ENCODE data around the gene KIAA0930.

Gene KIAA0930

DNA sequence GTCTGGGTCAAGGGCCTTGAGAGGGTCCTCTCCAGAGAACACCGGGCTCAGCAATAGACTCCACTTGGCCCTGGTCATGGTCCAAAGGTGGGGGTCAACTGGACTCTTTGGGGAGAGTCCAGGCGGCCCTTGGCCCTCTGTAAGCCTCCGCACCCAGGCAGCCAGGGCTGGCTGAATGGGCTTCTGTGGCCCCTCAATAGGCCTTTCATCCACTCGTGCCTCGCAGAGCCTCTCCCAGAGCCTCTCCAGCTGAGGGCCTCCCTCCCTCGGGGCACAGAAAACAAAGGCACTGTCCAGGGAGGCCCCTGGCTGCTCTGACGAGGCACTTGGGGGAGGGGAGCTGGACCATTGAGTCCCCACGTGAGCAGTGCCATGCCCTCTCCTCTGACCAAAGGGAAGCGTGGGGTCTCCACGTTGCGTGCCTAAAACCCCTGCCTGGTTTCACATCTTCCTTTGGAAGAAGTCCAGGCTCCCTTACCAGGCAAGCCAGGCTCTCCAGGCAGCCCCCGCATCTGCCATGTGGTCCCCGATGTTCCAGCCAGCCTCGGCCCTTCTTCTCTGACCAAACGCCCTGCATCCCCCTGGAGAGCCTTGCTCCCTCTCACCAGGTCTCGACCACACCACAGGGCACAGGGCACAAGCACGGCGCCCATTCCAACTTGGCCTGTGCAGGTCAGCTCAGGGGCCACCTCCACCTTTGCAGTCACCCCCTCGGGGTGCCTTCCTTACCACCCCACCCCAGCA is 15.5 kb downstream of the KIAA0930 start:
- H3K4me1 ChIP-seq (ENCODE audit: control insufficient read depth, insufficient read depth, low read depth, low read length) = peaks cover 8% of the 10 kb centered on the region
- no peak overlapping the region for H3K4me3 ChIP-seq (ENCODE audit: insufficient read depth in 1 of 2, low read depth in 1 of 2, low read length in 2 of 2)
- H3K27ac ChIP-seq (ENCODE audit: low read length, poor library complexity, severe bottlenecking) = no peak overlapping the region
- peaks cover 0 to 21% of the 10 kb centered on the region in 2 experiments for H3K36me3 ChIP-seq (ENCODE audit: control insufficient read depth in 1 of 2, insufficient read depth in 2 of 2, low read depth in 1 of 2, low read length in 2 of 2)
- DNase-seq = no peak
- no peak overlapping the region for H2BK120ac ChIP-seq (ENCODE audit: low read depth, low read length)
- H3K23ac ChIP-seq (ENCODE audit: low read length in 2 of 2) = peak overlapping the region in 1 of 2 experiments; percentile 24
- no peak overlapping the region for H2AK5ac ChIP-seq (ENCODE audit: low read length, severe bottlenecking)
- H2BK15ac ChIP-seq (ENCODE audit: low read depth, poor library complexity, severe bottlenecking) = no peak overlapping the region
- 91% methylated on average over 19 of the region's 19 CpGs for WGBS
- H3K4me2 ChIP-seq (ENCODE audit: low read length, poor library complexity, severe bottlenecking) = no peak overlapping the region
- H4K91ac ChIP-seq (ENCODE audit: low read length) = no peak overlapping the region
- peak overlapping the region in 1 of 2 experiments; percentile 55 for H3K14ac ChIP-seq (ENCODE audit: low read length in 2 of 2)
- H3K4ac ChIP-seq (ENCODE audit: low read depth in 1 of 2, low read length in 2 of 2) = no peak overlapping the region
- H2BK5ac ChIP-seq (ENCODE audit: low read depth, low read length, poor library complexity, severe bottlenecking) = no peak overlapping the region
- H3K27me3 ChIP-seq (ENCODE audit: control insufficient read depth in 1 of 2, insufficient read depth in 1 of 2, low read length in 2 of 2) = no peaks in the 10 kb centered on the region
- H2AFZ ChIP-seq (ENCODE audit: low read depth, low read length) = no peak overlapping the region
- H4K8ac ChIP-seq (ENCODE audit: low read length) = no peak overlapping the region
- peak overlapping the region in 1 of 2 experiments; percentile 34 for H2BK12ac ChIP-seq (ENCODE audit: low read length in 2 of 2)
- no peaks in the 10 kb centered on the region for H3K9me3 ChIP-seq (ENCODE audit: control insufficient read depth, low read length)
- no peak overlapping the region for H3K9ac ChIP-seq (ENCODE audit: low read length)
- peaks cover 48% of the 10 kb centered on the region for H3K79me1 ChIP-seq (replicated peaks; ENCODE audit: low read length, poor library complexity, severe bottlenecking)
- peak overlapping the region in 1 of 2 experiments; percentile 49 for H3K18ac ChIP-seq (ENCODE audit: low read depth in 1 of 2, low read length in 2 of 2)

- Histone ChIP-seq H3K4me3 (ENCODE audit: insufficient read depth in 1 of 2, low read depth in 1 of 2, low read length in 2 of 2) (no peak overlapping the region), H4K8ac (ENCODE audit: low read length) (peak overlapping the region; percentile 6), H2BK5ac (ENCODE audit: low read depth, low read length, poor library complexity, severe bottlenecking) (no peak overlapping the region), H2BK120ac (ENCODE audit: low read depth, low read length) (no peak overlapping the region), H3K4ac (ENCODE audit: low read depth in 1 of 2, low read length in 2 of 2) (no peak overlapping the region), H3K9me3 (ENCODE audit: control insufficient read depth, low read length) (no peaks in the 10 kb centered on the region), H3K4me1 (ENCODE audit: control insufficient read depth, insufficient read depth, low read depth, low read length) (peaks cover 7% of the 10 kb centered on the region), H3K9ac (ENCODE audit: low read length) (no peak overlapping the region), H2BK15ac (ENCODE audit: low read depth, poor library complexity, severe bottlenecking) (no peak overlapping the region), H4K91ac (ENCODE audit: low read length) (no peak overlapping the region), H3K36me3 (ENCODE audit: control insufficient read depth in 1 of 2, insufficient read depth in 2 of 2, low read depth in 1 of 2, low read length in 2 of 2) (peaks cover 0 to 21% of the 10 kb centered on the region in 2 experiments), H3K18ac (ENCODE audit: low read depth in 1 of 2, low read length in 2 of 2) (no peak overlapping the region), H3K23ac (ENCODE audit: low read length in 2 of 2) (no peak overlapping the region), H3K27me3 (ENCODE audit: control insufficient read depth in 1 of 2, insufficient read depth in 1 of 2, low read length in 2 of 2) (no peaks in the 10 kb centered on the region), H2AFZ (ENCODE audit: low read depth, low read length) (no peak overlapping the region), H3K79me1 (replicated peaks; ENCODE audit: low read length, poor library complexity, severe bottlenecking) (peaks cover 45% of the 10 kb centered on the region), H3K14ac (ENCODE audit: low read length in 2 of 2) (peak overlapping the region in 1 of 2 experiments; percentile 0), H3K27ac (ENCODE audit: low read length, poor library complexity, severe bottlenecking) (no peak overlapping the region), H3K4me2 (ENCODE audit: low read length, poor library complexity, severe bottlenecking) (no peak overlapping the region), H2BK12ac (ENCODE audit: low read length in 2 of 2) (no peak overlapping the region), H2AK5ac (ENCODE audit: low read length, severe bottlenecking) (no peak overlapping the region)
- DNase-seq = no peak
- WGBS = 77% methylated on average over 11 of the region's 11 CpGs
Observed at GRCh38 chr22:45224331-45224730, 16.4 kb downstream of the KIAA0930 start.

DNA sequence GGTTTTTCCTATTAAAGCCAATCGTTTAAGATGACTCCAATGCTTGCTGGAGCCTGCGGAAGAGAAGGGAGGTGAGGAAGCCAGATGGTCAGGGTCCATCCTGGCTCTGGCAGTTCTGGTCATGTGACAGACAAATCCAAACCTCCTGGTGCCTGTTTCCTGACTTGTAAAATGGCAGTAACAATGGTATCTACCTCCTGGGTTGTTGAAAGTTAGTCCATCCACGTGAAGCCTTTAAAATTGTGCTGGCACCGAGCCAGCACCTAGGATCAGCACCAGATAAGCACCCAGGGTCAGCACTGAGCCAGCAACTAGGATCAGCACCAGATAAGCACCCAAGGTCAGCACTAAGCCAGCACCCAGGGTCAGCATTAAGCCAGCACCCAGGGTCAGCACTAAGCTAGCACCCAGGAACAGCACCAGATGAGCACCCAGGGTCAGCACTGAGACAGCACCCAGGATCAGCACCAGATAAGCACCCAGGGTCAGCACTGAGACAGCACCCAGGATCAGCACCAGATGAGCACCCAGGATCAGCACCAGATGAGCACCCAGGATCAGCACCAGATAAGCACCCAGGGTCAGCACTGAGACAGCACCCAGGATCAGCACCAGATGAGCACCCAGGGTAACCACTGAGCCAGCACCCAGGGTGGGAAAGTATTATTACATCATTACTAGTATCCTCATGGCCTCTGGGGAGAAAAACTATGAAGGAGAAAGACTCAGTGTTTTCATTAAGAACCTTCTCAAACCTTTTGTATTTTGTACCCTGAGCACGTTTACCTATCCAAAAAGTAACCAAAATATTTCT is 17.2 kb downstream of the KIAA0930 start:
- 83% methylated on average over 5 of the region's 5 CpGs for WGBS
- Histone ChIP-seq H2BK120ac (ENCODE audit: low read depth, low read length) (no peak overlapping the region), H3K18ac (ENCODE audit: low read depth in 1 of 2, low read length in 2 of 2) (no peak overlapping the region), H3K27me3 (ENCODE audit: control insufficient read depth in 1 of 2, insufficient read depth in 1 of 2, low read length in 2 of 2) (no peaks in the 10 kb centered on the region), H2AK5ac (ENCODE audit: low read length, severe bottlenecking) (no peak overlapping the region), H2BK12ac (ENCODE audit: low read length in 2 of 2) (no peak overlapping the region), H3K4me1 (ENCODE audit: control insufficient read depth, insufficient read depth, low read depth, low read length) (peaks cover 8% of the 10 kb centered on the region), H3K23ac (ENCODE audit: low read length in 2 of 2) (no peak overlapping the region), H3K9ac (ENCODE audit: low read length) (no peak overlapping the region), H2AFZ (ENCODE audit: low read depth, low read length) (no peak overlapping the region), H3K36me3 (ENCODE audit: control insufficient read depth in 1 of 2, insufficient read depth in 2 of 2, low read depth in 1 of 2, low read length in 2 of 2) (peaks cover 0 to 21% of the 10 kb centered on the region in 2 experiments), H4K91ac (ENCODE audit: low read length) (no peak overlapping the region), H3K27ac (ENCODE audit: low read length, poor library complexity, severe bottlenecking) (no peak overlapping the region), H2BK15ac (ENCODE audit: low read depth, poor library complexity, severe bottlenecking) (no peak overlapping the region), H3K9me3 (ENCODE audit: control insufficient read depth, low read length) (no peaks in the 10 kb centered on the region), H3K4ac (ENCODE audit: low read depth in 1 of 2, low read length in 2 of 2) (no peak overlapping the region), H2BK5ac (ENCODE audit: low read depth, low read length, poor library complexity, severe bottlenecking) (no peak overlapping the region), H3K14ac (ENCODE audit: low read length in 2 of 2) (no peak overlapping the region), H3K4me3 (ENCODE audit: insufficient read depth in 1 of 2, low read depth in 1 of 2, low read length in 2 of 2) (no peak overlapping the region), H3K4me2 (ENCODE audit: low read length, poor library complexity, severe bottlenecking) (no peak overlapping the region), H4K8ac (ENCODE audit: low read length) (no peak overlapping the region), H3K79me1 (replicated peaks; ENCODE audit: low read length, poor library complexity, severe bottlenecking) (peaks cover 48% of the 10 kb centered on the region)
- no peak for DNase-seq

DNA sequence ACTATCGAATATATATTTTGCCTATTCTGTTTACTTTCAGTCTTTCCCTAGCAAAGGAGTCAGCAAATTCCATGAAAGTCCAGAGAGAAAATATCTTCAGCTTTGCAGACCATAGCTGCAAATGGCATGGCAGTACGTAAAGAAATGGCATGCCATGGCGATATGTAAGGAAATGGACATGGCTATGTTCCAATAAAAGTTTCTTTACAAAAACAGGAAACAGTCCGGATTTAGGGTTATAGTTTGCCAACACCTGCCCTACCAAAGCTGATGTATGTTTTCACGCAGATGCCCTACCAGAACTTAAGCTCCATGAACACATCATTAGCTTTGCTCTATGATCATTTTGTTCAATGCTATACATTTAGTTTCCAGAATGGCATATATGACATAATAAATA is 19.5 kb downstream of the KIAA0930 start:
- no peak overlapping the region for H3K4ac ChIP-seq (ENCODE audit: low read depth in 1 of 2, low read length in 2 of 2)
- H3K18ac ChIP-seq (ENCODE audit: low read depth in 1 of 2, low read length in 2 of 2) = no peak overlapping the region
- H2AFZ ChIP-seq (ENCODE audit: low read depth, low read length) = no peak overlapping the region
- peaks cover 12% of the 10 kb centered on the region for H3K4me1 ChIP-seq (ENCODE audit: control insufficient read depth, insufficient read depth, low read depth, low read length)
- H3K79me1 ChIP-seq (replicated peaks; ENCODE audit: low read length, poor library complexity, severe bottlenecking) = peaks cover 51% of the 10 kb centered on the region
- H4K8ac ChIP-seq (ENCODE audit: low read length) = no peak overlapping the region
- no peak overlapping the region for H3K27ac ChIP-seq (ENCODE audit: low read length, poor library complexity, severe bottlenecking)
- no peak overlapping the region for H2BK15ac ChIP-seq (ENCODE audit: low read depth, poor library complexity, severe bottlenecking)
- H4K91ac ChIP-seq (ENCODE audit: low read length) = no peak overlapping the region
- H3K4me2 ChIP-seq (ENCODE audit: low read length, poor library complexity, severe bottlenecking) = no peak overlapping the region
- H3K36me3 ChIP-seq (ENCODE audit: control insufficient read depth in 1 of 2, insufficient read depth in 2 of 2, low read depth in 1 of 2, low read length in 2 of 2) = peaks cover 0 to 14% of the 10 kb centered on the region in 2 experiments
- 94% methylated on average over 4 of the region's 5 CpGs for WGBS
- H2BK5ac ChIP-seq (ENCODE audit: low read depth, low read length, poor library complexity, severe bottlenecking) = no peak overlapping the region
- H3K9me3 ChIP-seq (ENCODE audit: control insufficient read depth, low read length) = no peaks in the 10 kb centered on the region
- H2BK12ac ChIP-seq (ENCODE audit: low read length in 2 of 2) = no peak overlapping the region
- H3K4me3 ChIP-seq (ENCODE audit: insufficient read depth in 1 of 2, low read depth in 1 of 2, low read length in 2 of 2) = no peak overlapping the region
- no peak overlapping the region for H2BK120ac ChIP-seq (ENCODE audit: low read depth, low read length)
- no peaks in the 10 kb centered on the region for H3K27me3 ChIP-seq (ENCODE audit: control insufficient read depth in 1 of 2, insufficient read depth in 1 of 2, low read length in 2 of 2)
- DNase-seq = no peak
- no peak overlapping the region for H3K9ac ChIP-seq (ENCODE audit: low read length)
- no peak overlapping the region for H3K14ac ChIP-seq (ENCODE audit: low read length in 2 of 2)
- H3K23ac ChIP-seq (ENCODE audit: low read length in 2 of 2) = no peak overlapping the region
- H2AK5ac ChIP-seq (ENCODE audit: low read length, severe bottlenecking) = no peak overlapping the region

Data from mesenchymal stem cell (in vitro differentiated cells and primary cell).